Keratinocyte (primary cell): ENCODE data around the gene LILRB2. TPM values are rescaled to one million over a fixed set of nuclear protein-coding genes. Genes with fewer than 3 reads are reported as not detected.
"Not testable (repeated sequence)": the region's sequence is repeated elsewhere in the genome, so short reads cannot be mapped to it uniquely, and the experiment has no call there.

Experiments
- DNase-seq: peaks from one replicate; pipeline ENCODE4 v3.0.0-alpha.2; 2011; ENCODE audit warnings: low read depth, missing footprints, low spot score
- FAIRE-seq: peaks from 2 replicates; lab custom pipeline; 2011; peaks lifted over from hg19 to GRCh38; lab: Jason Lieb, UNC
- H2AFZ ChIP-seq: 2 replicates; pipeline ENCODE4 v1.6.0; 2012; ENCODE audit warnings: low read length, control low read depth, inconsistent platforms; ENCODE audit not compliant: control insufficient read depth
- H3K27ac ChIP-seq: 2 replicates; pipeline ENCODE4 v1.5.1; 2011; ENCODE audit warnings: low read length; ENCODE audit not compliant: control insufficient read depth, insufficient read depth
- H3K27me3 ChIP-seq: 3 replicates; pipeline ENCODE4 v1.6.0; 2011; ENCODE audit warnings: low read length; ENCODE audit not compliant: control insufficient read depth, insufficient read depth; ENCODE audit errors: extremely low read depth
- H3K36me3 ChIP-seq, 2 experiments: 2 replicates in 1 of 2; 3 replicates in 1 of 2; pipeline ENCODE4 v1.5.1; 2011; ENCODE audit warnings: low read length in 2 of 2, mild to moderate bottlenecking in 1 of 2; ENCODE audit not compliant: control insufficient read depth in 2 of 2, insufficient read depth in 2 of 2; ENCODE audit errors: extremely low read depth in 1 of 2
- H3K4me1 ChIP-seq: 3 replicates; pipeline ENCODE4 v1.5.1; 2011; ENCODE audit warnings: low read length; ENCODE audit not compliant: control insufficient read depth, insufficient read depth; ENCODE audit errors: extremely low read depth
- H3K4me2 ChIP-seq: 3 replicates; pipeline ENCODE4 v1.6.0; 2011; ENCODE audit warnings: low read depth, low read length; ENCODE audit not compliant: control insufficient read depth, insufficient read depth; ENCODE audit errors: extremely low read depth
- H3K4me3 ChIP-seq, 3 experiments: fragments of 200-600 bp in 1 of 3; sonication (generic) in 1 of 3; 2 replicates in 2 of 3; 3 replicates in 1 of 3; pipeline ENCODE4 v1.5.1; 2011 to 2016; ENCODE audit warnings: low read length in 3 of 3, mild to moderate bottlenecking in 3 of 3, control low read depth in 2 of 3, inconsistent platforms in 1 of 3, low read depth in 1 of 3, mixed read lengths in 1 of 3, mixed run types in 1 of 3, moderate library complexity in 1 of 3; ENCODE audit not compliant: control insufficient read depth in 2 of 3, insufficient read depth in 2 of 3; ENCODE audit errors: extremely low read depth in 1 of 3
- H3K79me2 ChIP-seq: 2 replicates; pipeline ENCODE4 v1.6.0; 2012; ENCODE audit warnings: low read length; ENCODE audit not compliant: control insufficient read depth, insufficient read depth
- H3K9ac ChIP-seq: 3 replicates; pipeline ENCODE4 v1.6.0; 2011; ENCODE audit warnings: low read length; ENCODE audit not compliant: control insufficient read depth, insufficient read depth; ENCODE audit errors: extremely low read depth
- H3K9me1 ChIP-seq: 3 replicates; pipeline ENCODE4 v1.6.0; 2011; ENCODE audit warnings: low read length; ENCODE audit not compliant: control insufficient read depth, insufficient read depth; ENCODE audit errors: extremely low read depth
- H3K9me3 ChIP-seq: 2 replicates; pipeline ENCODE4 v1.5.1; 2012; ENCODE audit warnings: low read depth, low read length; ENCODE audit not compliant: control insufficient read depth
- H4K20me1 ChIP-seq: 3 replicates; pipeline ENCODE4 v1.6.0; 2011; ENCODE audit warnings: low read length; ENCODE audit not compliant: control insufficient read depth, insufficient read depth; ENCODE audit errors: extremely low read depth
- CTCF ChIP-seq, 3 experiments: IDR thresholded peaks in 1 of 3; conservative IDR thresholded peaks in 1 of 3; optimal IDR thresholded peaks in 1 of 3; 2 replicates in 2 of 3; 3 replicates in 1 of 3; pipeline versions ENCODE3 to v1.5.1; 2011; ENCODE audit warnings: low read length in 3 of 3, mild to moderate bottlenecking in 3 of 3, moderate library complexity in 2 of 3, control low read depth in 1 of 3, inconsistent platforms in 1 of 3; ENCODE audit not compliant: insufficient read depth in 2 of 3; ENCODE audit errors: extremely low read depth in 1 of 3
- EZH2 ChIP-seq: IDR thresholded peaks from one replicate; pipeline ENCODE4 v1.6.1; 2012; ENCODE audit warnings: inconsistent platforms, mild to moderate bottlenecking, low read length, moderate library complexity
- dilution Hi-C: fragments of 300-500 bp; cut with MboI; formaldehyde crosslinking; loops from one replicate; pipeline ENCODE4 v1.7.0; 2020; ENCODE audit warnings: low sequenced_read_pairs; ENCODE audit not compliant: extremely low pct_ligation_motif_present
- polyA plus RNA-seq, 5 experiments: library from polyadenylated mRNA; depleted of rRNA in 3 of 5; stranded (reverse) in 3 of 5; stranded (forward) in 1 of 5; unstranded in 1 of 5; fragments of >200 nt; gene quantifications; 1 replicate in 1 of 5; 2 replicates in 3 of 5; 3 replicates in 1 of 5; pipeline versions ENCODE4 v1.2.1 to v1.2.3, GENCODE V29; 2011 to 2012; ENCODE audit warnings: missing spikeins in 2 of 5, low read depth in 1 of 5, low replicate concordance in 1 of 5

Gene LILRB2
- polyA plus RNA-seq, 1 donor (not counting 4 experiments of a cell fraction or from before 2014, with no cell fraction given) = not detected

DNA sequence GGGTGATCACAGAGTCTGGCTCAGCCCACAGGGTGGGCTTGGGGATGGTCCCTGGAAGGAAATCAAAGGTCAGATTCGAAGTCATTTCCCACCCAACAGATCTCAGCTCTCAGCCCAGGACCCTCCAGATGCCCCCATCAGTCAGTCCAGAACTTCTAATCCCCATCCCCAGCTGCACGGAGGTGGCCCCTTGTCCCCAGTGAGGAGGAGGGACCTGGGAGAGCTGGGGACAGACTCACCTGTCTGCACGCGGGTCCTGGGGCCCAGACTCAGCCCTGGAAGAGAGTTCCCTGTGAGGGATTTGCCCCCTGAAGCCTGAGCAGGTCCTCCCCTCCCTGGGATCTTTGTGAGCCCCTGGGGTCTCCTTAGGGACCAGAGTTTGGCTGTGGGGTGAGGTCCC, 885 bp downstream of the LILRB2 start:
- H3K9me1 ChIP-seq, H2AFZ ChIP-seq, H3K9ac ChIP-seq, H3K4me2 ChIP-seq, H3K79me2 ChIP-seq, H4K20me1 ChIP-seq, H3K36me3 ChIP-seq, dilution Hi-C loops, H3K4me3 ChIP-seq, H3K27ac ChIP-seq, H3K27me3 ChIP-seq, DNase-seq, H3K9me3 ChIP-seq, H3K4me1 ChIP-seq, FAIRE-seq: not testable (repeated sequence)

- no peaks in the 10 kb centered on the region for H3K27me3 ChIP-seq
- H3K9me3 ChIP-seq = no peaks in the 10 kb centered on the region
- no peaks in the 10 kb centered on the region for H3K36me3 ChIP-seq
- no peak overlapping the region for H2AFZ ChIP-seq
- no peak overlapping the region for H3K9ac ChIP-seq
- no peak for DNase-seq
- no peaks in the 10 kb centered on the region for H3K9me1 ChIP-seq
- no peak overlapping the region for H3K4me3 ChIP-seq
- no peak for FAIRE-seq
- H3K79me2 ChIP-seq = no peaks in the 10 kb centered on the region
- no peaks in the 10 kb centered on the region for H4K20me1 ChIP-seq
- dilution Hi-C loops = no loop called here
- TF ChIP-seq CTCF (optimal IDR thresholded peaks at IDR 0.05 in 1 of 3, IDR thresholded peaks at IDR 0.05 in 1 of 3, conservative IDR thresholded peaks at IDR 0.05 in 1 of 3; ENCODE audit: extremely low read depth in 1 of 3, insufficient read depth in 2 of 3, low read length in 3 of 3) = no peak
- TF ChIP-seq EZH2 = no peak
- no peak overlapping the region for H3K4me2 ChIP-seq
- no peak overlapping the region for H3K27ac ChIP-seq
- H3K4me1 ChIP-seq = no peaks in the 10 kb centered on the region
These were observed 1.4 kb downstream of the LILRB2 start for GRCh38 chr19:54279406-54279962.

- H3K4me2 ChIP-seq, H2AFZ ChIP-seq, H3K79me2 ChIP-seq, H3K27me3 ChIP-seq, FAIRE-seq, H3K4me1 ChIP-seq, H3K27ac ChIP-seq, H3K9me3 ChIP-seq, H4K20me1 ChIP-seq, H3K9me1 ChIP-seq, H3K9ac ChIP-seq, H3K4me3 ChIP-seq, DNase-seq, H3K36me3 ChIP-seq, dilution Hi-C loops: not testable (repeated sequence)
These were observed 2.2 kb downstream of the LILRB2 start for GRCh38 chr19:54278571-54279195.

- H3K27me3 ChIP-seq, dilution Hi-C loops: not testable (repeated sequence)
These were observed 2.9 kb downstream of the LILRB2 start for GRCh38 chr19:54278056-54278455.

More at GRCh38 chr19:54278056-54278455, 2.9 kb downstream of the LILRB2 start:
- not testable (repeated sequence) for DNase-seq, H3K9me3 ChIP-seq, H3K36me3 ChIP-seq, H3K79me2 ChIP-seq, H3K4me1 ChIP-seq, H3K9ac ChIP-seq, H2AFZ ChIP-seq, FAIRE-seq, H3K9me1 ChIP-seq, H3K27ac ChIP-seq, H3K4me3 ChIP-seq, H4K20me1 ChIP-seq, H3K4me2 ChIP-seq
